NCI-H1417 (cell line): ENCODE measurements around the gene B3GLCT.
"Not testable (repeated sequence)": the region's sequence is repeated elsewhere in the genome, so short reads cannot be mapped to it uniquely, and the experiment has no call there.

Experiments
- DNase-seq, 3 experiments: peaks; one replicate each; lab custom pipeline; 2025; lab: John Stamatoyannopoulos, UW

B3GLCT gene

GRCh38 chr13:31184451-31184850 lies 15.3 kb upstream of the B3GLCT start:
- DNase-seq, result no peak

- peak in 1 of 3 experiments; percentile 38 for DNase-seq
These were observed 14.7 kb upstream of the B3GLCT start for GRCh38 chr13:31184981-31185645.

GRCh38 chr13:31191748-31192147 lies 8.0 kb upstream of the B3GLCT start:
- no peak for DNase-seq

GRCh38 chr13:31192306-31192705 lies 7.5 kb upstream of the B3GLCT start:
- no peak for DNase-seq

GRCh38 chr13:31195616-31196015 lies 4.2 kb upstream of the B3GLCT start:
- no peak for DNase-seq

- no peak for DNase-seq
These were observed 2.8 kb upstream of the B3GLCT start for GRCh38 chr13:31196992-31197391.

- peak in 2 of 3 experiments; percentile 2 to 44 for DNase-seq
These were observed 1.3 kb upstream of the B3GLCT start for GRCh38 chr13:31198519-31198918.

GRCh38 chr13:31199527-31199848 lies 287 bp upstream of the B3GLCT start:
- no peak for DNase-seq

GRCh38 chr13:31200637-31200971 lies 829 bp downstream of the B3GLCT start:
- peak in 1 of 3 experiments; percentile 14 for DNase-seq

- no peak for DNase-seq
These were observed 1.7 kb downstream of the B3GLCT start for GRCh38 chr13:31201341-31202031.

- peak in 1 of 3 experiments; percentile 2 for DNase-seq
These were observed 4.8 kb downstream of the B3GLCT start for GRCh38 chr13:31204592-31204991.

- DNase-seq, result no peak
These were observed 8.1 kb downstream of the B3GLCT start for GRCh38 chr13:31207661-31208552.

- DNase-seq, result no peak
These were observed 8.9 kb downstream of the B3GLCT start for GRCh38 chr13:31208559-31209122.

- DNase-seq, result peak; percentile 14 to 62 (median 61)
These were observed 9.5 kb downstream of the B3GLCT start for GRCh38 chr13:31209172-31209840.

GRCh38 chr13:31209841-31210210 lies 10.1 kb downstream of the B3GLCT start:
- DNase-seq, result no peak

- no peak for DNase-seq
These were observed 14.0 kb downstream of the B3GLCT start for GRCh38 chr13:31213651-31214289.

- DNase-seq, result no peak
These were observed 14.7 kb downstream of the B3GLCT start for GRCh38 chr13:31214435-31214834.

GRCh38 chr13:31216916-31217315 lies 17.1 kb downstream of the B3GLCT start:
- not testable (repeated sequence) for DNase-seq

GRCh38 chr13:31219909-31220598 lies 20.3 kb downstream of the B3GLCT start:
- no peak for DNase-seq

- no peak for DNase-seq
These were observed 21.3 kb downstream of the B3GLCT start for GRCh38 chr13:31221057-31221456.

GRCh38 chr13:31223215-31223614 lies 23.4 kb downstream of the B3GLCT start:
- DNase-seq, result no peak
